GM06990 (cell line): ENCODE data around the gene NCS1.

Source experiments
- DNase-seq: peaks from one replicate; pipeline ENCODE4 v3.0.0-alpha.2; 2011; ENCODE audit not compliant: insufficient read length; ENCODE audit errors: extremely low read depth
- H3K27me3 ChIP-seq: replicated peaks from 2 replicates; pipeline ENCODE4 v1.6.0; 2011; ENCODE audit warnings: low read length; ENCODE audit not compliant: control insufficient read depth, insufficient read depth
- H3K36me3 ChIP-seq: 2 replicates; pipeline ENCODE4 v1.5.1; 2011; ENCODE audit warnings: low read length; ENCODE audit not compliant: control insufficient read depth, insufficient read depth
- H3K4me3 ChIP-seq: replicated peaks from 2 replicates; pipeline ENCODE4 v1.5.1; 2011; ENCODE audit warnings: low read depth, mild to moderate bottlenecking, control low read depth, low read length
- TF ChIP-seq, protein P1 (sequence below): IDR thresholded peaks from 2 replicates; pipeline ENCODE4 v1.5.1; 2011; ENCODE audit warnings: low read length, control low read depth, mild to moderate bottlenecking, inconsistent platforms; ENCODE audit not compliant: insufficient read depth, poor library complexity, severe bottlenecking

Gene NCS1

DNA sequence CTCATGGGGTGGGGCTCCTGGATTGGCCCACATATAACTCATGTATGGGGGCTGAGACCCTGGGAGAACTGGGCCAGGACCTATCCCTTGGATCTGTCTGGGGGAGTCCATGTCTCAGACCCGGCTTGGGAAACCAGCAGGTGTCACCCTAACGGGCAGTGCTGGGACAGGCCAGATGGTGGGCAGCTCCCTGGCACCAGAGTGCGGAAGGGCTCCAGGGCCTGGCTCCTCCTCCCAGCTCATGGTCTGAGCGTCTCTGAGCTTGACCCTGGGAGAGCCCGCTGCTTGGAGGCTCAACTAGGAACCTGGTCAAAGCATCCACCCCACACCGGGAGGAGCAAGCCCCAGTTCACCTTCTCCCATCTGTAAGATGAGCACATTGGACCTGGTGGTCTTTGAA lies 15.5 kb upstream of the NCS1 start:
- DNase-seq, result no peak
- TF ChIP-seq, protein P1, sequence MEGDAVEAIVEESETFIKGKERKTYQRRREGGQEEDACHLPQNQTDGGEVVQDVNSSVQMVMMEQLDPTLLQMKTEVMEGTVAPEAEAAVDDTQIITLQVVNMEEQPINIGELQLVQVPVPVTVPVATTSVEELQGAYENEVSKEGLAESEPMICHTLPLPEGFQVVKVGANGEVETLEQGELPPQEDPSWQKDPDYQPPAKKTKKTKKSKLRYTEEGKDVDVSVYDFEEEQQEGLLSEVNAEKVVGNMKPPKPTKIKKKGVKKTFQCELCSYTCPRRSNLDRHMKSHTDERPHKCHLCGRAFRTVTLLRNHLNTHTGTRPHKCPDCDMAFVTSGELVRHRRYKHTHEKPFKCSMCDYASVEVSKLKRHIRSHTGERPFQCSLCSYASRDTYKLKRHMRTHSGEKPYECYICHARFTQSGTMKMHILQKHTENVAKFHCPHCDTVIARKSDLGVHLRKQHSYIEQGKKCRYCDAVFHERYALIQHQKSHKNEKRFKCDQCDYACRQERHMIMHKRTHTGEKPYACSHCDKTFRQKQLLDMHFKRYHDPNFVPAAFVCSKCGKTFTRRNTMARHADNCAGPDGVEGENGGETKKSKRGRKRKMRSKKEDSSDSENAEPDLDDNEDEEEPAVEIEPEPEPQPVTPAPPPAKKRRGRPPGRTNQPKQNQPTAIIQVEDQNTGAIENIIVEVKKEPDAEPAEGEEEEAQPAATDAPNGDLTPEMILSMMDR, result no peak

DNA sequence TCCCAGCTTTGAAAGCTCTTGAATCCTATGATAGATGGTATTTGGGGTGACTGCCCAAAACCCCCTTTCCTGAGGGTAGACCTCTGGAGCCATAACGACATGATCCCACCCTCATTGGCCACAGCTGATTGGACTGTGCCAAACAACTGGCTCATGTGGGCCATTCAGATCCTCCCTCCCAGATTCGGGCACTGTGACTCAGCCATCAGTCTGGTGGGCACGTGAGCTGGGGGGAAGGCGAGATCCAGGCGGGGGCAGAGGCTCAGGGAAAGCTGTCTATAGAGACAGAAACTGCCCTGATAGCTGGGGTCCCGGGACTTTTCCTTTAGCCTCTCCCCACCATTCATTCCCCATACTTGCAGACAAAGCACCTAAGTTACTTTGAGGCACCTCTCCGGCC lies 15.1 kb upstream of the NCS1 start:
- no peak overlapping the region for H3K4me3 ChIP-seq
- DNase-seq, result no peak
- TF ChIP-seq, protein P1, result no peak
- no peaks in the 10 kb centered on the region for H3K36me3 ChIP-seq
- no peaks in the 10 kb centered on the region; the same call in 1 of the 2 replicates for H3K27me3 ChIP-seq

More for the DNA sequence above, 15.5 kb upstream of the NCS1 start:
- Histone ChIP-seq H3K4me3 (no peak overlapping the region), H3K27me3 (no peaks in the 10 kb centered on the region; the same call in 1 of the 2 replicates), H3K36me3 (no peaks in the 10 kb centered on the region)

DNA sequence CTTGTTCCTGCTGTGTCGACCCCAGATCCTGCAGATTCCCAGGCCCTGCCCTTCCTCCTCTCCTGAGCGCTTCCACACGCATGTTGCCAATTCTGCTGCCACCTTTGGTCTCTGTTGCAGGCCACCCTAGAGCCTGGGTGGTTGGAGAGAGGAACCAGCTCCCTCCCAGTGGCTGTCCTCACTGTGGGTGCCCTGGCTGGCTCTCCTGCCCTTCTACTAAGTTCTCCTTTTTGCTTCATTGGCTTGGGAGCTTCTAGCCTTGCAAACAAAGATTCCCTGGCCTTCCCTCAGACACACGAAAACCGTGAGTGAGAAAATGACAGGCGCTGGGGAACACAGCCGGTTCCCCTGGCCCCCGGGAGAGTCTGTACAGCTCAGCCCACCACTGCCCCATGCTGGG lies 14.2 kb upstream of the NCS1 start:
- DNase-seq, result no peak
- H3K4me3 ChIP-seq, result no peak overlapping the region
- no peaks in the 10 kb centered on the region; the same call in 1 of the 2 replicates for H3K27me3 ChIP-seq
- TF ChIP-seq, protein P1, result no peak
- no peaks in the 10 kb centered on the region for H3K36me3 ChIP-seq

DNA sequence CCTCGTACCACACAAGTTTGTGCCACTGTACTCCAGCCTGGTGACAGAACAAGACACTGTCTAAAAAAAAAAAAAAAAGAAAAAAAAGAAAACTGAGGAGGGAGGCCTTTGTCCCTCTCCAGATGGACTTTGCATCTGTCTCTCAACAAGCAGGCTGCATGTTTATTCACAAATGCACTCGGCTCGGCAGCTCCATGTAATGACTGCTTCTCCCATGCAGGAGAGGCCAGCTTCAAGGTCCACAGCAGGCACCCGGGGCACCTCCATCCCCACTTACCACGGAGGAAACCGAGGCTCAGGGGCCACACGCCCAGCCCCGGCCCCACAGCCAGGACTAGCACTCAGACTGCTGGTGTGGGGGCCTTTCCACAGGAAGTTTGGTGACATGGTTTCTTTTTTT lies 13.1 kb upstream of the NCS1 start:
- H3K4me3 ChIP-seq, result no peak overlapping the region
- DNase-seq, result no peak
- no peaks in the 10 kb centered on the region for H3K36me3 ChIP-seq
- TF ChIP-seq, protein P1, result no peak
- no peaks in the 10 kb centered on the region; the same call in 1 of the 2 replicates for H3K27me3 ChIP-seq

DNA sequence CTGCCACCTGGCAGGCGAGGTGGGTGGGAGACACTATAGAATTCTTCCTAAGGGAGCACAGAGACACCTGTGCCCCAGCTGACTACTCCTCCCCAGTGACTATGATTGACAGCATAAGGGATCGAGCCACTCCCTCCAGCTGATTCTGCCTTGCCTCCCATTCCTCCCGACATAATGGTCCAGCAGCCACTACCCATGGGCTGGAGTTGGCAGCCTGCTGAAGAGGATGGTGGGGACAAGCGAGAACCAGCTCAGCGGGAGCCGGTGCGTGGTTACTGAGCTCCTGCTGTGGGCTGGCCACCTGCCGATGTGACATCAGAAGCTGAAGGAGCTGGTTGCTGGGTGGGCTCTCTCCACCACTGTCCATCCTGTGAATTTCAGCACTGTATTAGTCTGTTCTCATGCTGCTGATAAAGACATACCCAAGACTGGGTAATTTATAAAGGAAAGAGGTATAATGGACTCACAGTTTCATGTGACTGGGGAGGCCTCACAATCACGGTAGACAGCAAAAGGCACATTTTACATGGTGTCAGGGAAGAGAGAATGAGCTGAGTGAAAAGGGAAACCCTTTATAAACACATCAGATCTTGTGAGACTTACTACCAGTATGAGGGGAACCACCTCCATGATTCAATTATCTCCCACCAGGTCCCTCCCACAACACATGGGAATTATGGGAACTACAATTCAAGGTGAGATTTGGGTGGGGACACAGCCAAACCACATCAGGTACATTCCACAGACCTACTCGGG lies 12.1 kb upstream of the NCS1 start:
- H3K27me3 ChIP-seq, result no peaks in the 10 kb centered on the region; the same call in 1 of the 2 replicates
- TF ChIP-seq, protein P1, result no peak
- DNase-seq, result no peak
- no peak overlapping the region for H3K4me3 ChIP-seq
- no peaks in the 10 kb centered on the region for H3K36me3 ChIP-seq
